Kidney epithelial cell (primary cell): ENCODE results near the gene ATF7IP2. TPM values are rescaled to one million over a fixed set of nuclear protein-coding genes. Genes with fewer than 3 reads are reported as not detected.
"Not testable (repeated sequence)": the region's sequence is repeated elsewhere in the genome, so short reads cannot be mapped to it uniquely, and the experiment has no call there.

Experiments
- DNase-seq: peaks from one replicate; pipeline ENCODE4 v3.0.0-alpha.2; 2010; ENCODE audit warnings: low read depth
- H3K27me3 ChIP-seq: 2 replicates; pipeline ENCODE4 v1.6.0; 2011; ENCODE audit warnings: low read length; ENCODE audit not compliant: control insufficient read depth, insufficient read depth
- H3K36me3 ChIP-seq: 2 replicates; pipeline ENCODE4 v1.5.1; 2011; ENCODE audit warnings: low read length; ENCODE audit not compliant: control insufficient read depth, insufficient read depth
- H3K4me3 ChIP-seq: 2 replicates; pipeline ENCODE4 v1.5.1; 2011; ENCODE audit warnings: low read depth, mild to moderate bottlenecking, control low read depth, low read length
- CTCF ChIP-seq: IDR thresholded peaks from 2 replicates; pipeline ENCODE4 v1.5.1; 2011; ENCODE audit warnings: mild to moderate bottlenecking, moderate library complexity, low read length, control low read depth, inconsistent platforms; ENCODE audit not compliant: insufficient read depth, poor library complexity, severe bottlenecking
- total RNA-seq: library from RNA; depleted of rRNA; stranded (reverse); fragments of >200 nt; gene quantifications from 2 replicates; pipeline ENCODE4 v1.2.3, GENCODE V29; 2015

ATF7IP2 gene
- total RNA-seq, 1 donor from 2014 or later, result 4.6 TPM

- H3K36me3 ChIP-seq, result no peaks in the 10 kb centered on the region
- no peak for DNase-seq
- H3K27me3 ChIP-seq, result no peaks in the 10 kb centered on the region
- no peak for TF ChIP-seq CTCF
- no peak overlapping the region for H3K4me3 ChIP-seq
Measured at GRCh38 chr16:10465821-10466220, 80.0 kb downstream of the ATF7IP2 start.

GRCh38 chr16:10466313-10466712 lies 80.5 kb downstream of the ATF7IP2 start:
- H3K36me3 ChIP-seq, result no peaks in the 10 kb centered on the region

GRCh38 chr16:10466861-10467260 lies 81.0 kb downstream of the ATF7IP2 start:
- H3K4me3 ChIP-seq, result no peak overlapping the region
- H3K36me3 ChIP-seq, result no peaks in the 10 kb centered on the region
- DNase-seq, result no peak
- no peaks in the 10 kb centered on the region for H3K27me3 ChIP-seq
- TF ChIP-seq CTCF, result no peak

More at GRCh38 chr16:10466313-10466712, 80.5 kb downstream of the ATF7IP2 start:
- no peak for TF ChIP-seq CTCF
- DNase-seq, result no peak
- Histone ChIP-seq H3K4me3 (no peak overlapping the region), H3K27me3 (no peaks in the 10 kb centered on the region)

GRCh38 chr16:10476636-10477035 lies 90.8 kb downstream of the ATF7IP2 start:
- H3K27me3 ChIP-seq, H3K36me3 ChIP-seq, H3K4me3 ChIP-seq, DNase-seq: not testable (repeated sequence)

- no peak for DNase-seq
- no peaks in the 10 kb centered on the region for H3K27me3 ChIP-seq
- TF ChIP-seq CTCF, result no peak
- H3K4me3 ChIP-seq, result no peak overlapping the region
- no peaks in the 10 kb centered on the region for H3K36me3 ChIP-seq
Measured at GRCh38 chr16:10480151-10480550, 94.3 kb downstream of the ATF7IP2 start.

GRCh38 chr16:10485159-10485558 lies 99.3 kb downstream of the ATF7IP2 start:
- no peaks in the 10 kb centered on the region for H3K36me3 ChIP-seq
- no peak overlapping the region for H3K4me3 ChIP-seq
- no peak for TF ChIP-seq CTCF
- no peaks in the 10 kb centered on the region for H3K27me3 ChIP-seq
- no peak for DNase-seq
